WTC11 (cell line): ENCODE results near the gene INMT. TPM values are rescaled to one million over a fixed set of nuclear protein-coding genes. Genes with fewer than 3 reads are reported as not detected.

ENCODE experiments used
- ATAC-seq: fragments of 200-7000 bp; cut with Tn5 transposase; 2 replicates; pipeline ENCODE4 v1.10.0; 2021; ENCODE audit warnings: mild to moderate bottlenecking, moderate library complexity
- CTCF ChIA-PET: fragments of 300-600 bp; sonication (Branson Sonifier 250); formaldehyde crosslinking; loops from one replicate; lab custom pipeline; 2021; ENCODE audit warnings: antibody characterized with exemption; lab: Charles Lee
- POLR2A ChIA-PET: fragments of 350-600 bp; sonication (Branson Sonifier 250); formaldehyde crosslinking; loops from one replicate; lab custom pipeline; 2021; ENCODE audit warnings: antibody characterized with exemption; lab: Charles Lee
- DNase-seq: peaks from one replicate; pipeline ENCODE4 v3.0.0; 2021; ENCODE audit warnings: low spot score
- H3K27ac Mint-ChIP-seq: 2 replicates; pipeline ENCODE4 v1.8.0; 2021; ENCODE audit warnings: mixed read lengths
- H3K27me3 Mint-ChIP-seq: 2 replicates; pipeline ENCODE4 v1.8.0; 2021; ENCODE audit warnings: low read depth, mild to moderate bottlenecking, moderate library complexity, mixed read lengths
- H3K36me3 Mint-ChIP-seq: 2 replicates; pipeline ENCODE4 v1.8.0; 2021; ENCODE audit warnings: mixed read lengths
- H3K4me1 Mint-ChIP-seq: 2 replicates; pipeline ENCODE4 v1.8.0; 2022; ENCODE audit warnings: mixed read lengths
- H3K4me3 Mint-ChIP-seq: 2 replicates; pipeline ENCODE4 v1.8.0; 2021; ENCODE audit warnings: mild to moderate bottlenecking, moderate library complexity, mixed read lengths
- H3K9me3 Mint-ChIP-seq: 2 replicates; pipeline ENCODE4 v1.8.0; 2021; ENCODE audit warnings: mixed read lengths
- FOXP1 ChIP-seq: sonication (generic); formaldehyde crosslinking; IDR thresholded peaks from 2 replicates; pipeline ENCODE4 v1.8.0; 2022; ENCODE audit warnings: missing genetic modification reagents, mild to moderate bottlenecking, moderate library complexity, borderline replicate concordance
- JAZF1 ChIP-seq: fragments of 250-450 bp; sonication (Bioruptor Pico); IDR thresholded peaks from 2 replicates; pipeline ENCODE4 v1.9.0; 2021; ENCODE audit warnings: moderate library complexity, mild to moderate bottlenecking, inconsistent platforms
- MXD4 ChIP-seq: fragments of 250-450 bp; sonication (Bioruptor Pico); IDR thresholded peaks from 2 replicates; pipeline ENCODE4 v1.8.0; 2021; ENCODE audit warnings: mild to moderate bottlenecking, moderate library complexity, borderline replicate concordance
- NFYB ChIP-seq: sonication (generic); formaldehyde crosslinking; conservative IDR thresholded peaks from 2 replicates; pipeline ENCODE4 v1.8.0; 2022; ENCODE audit warnings: low read depth, missing genetic modification reagents
- NR2C2 ChIP-seq: sonication (generic); formaldehyde crosslinking; IDR thresholded peaks from 2 replicates; pipeline ENCODE4 v1.8.0; 2022; ENCODE audit warnings: mild to moderate bottlenecking, missing genetic modification reagents
- NR3C1 ChIP-seq: sonication (generic); formaldehyde crosslinking; conservative IDR thresholded peaks from 2 replicates; pipeline ENCODE4 v1.8.1; 2023; ENCODE audit warnings: low read depth, mild to moderate bottlenecking, missing genetic modification reagents
- SMAD4 ChIP-seq: sonication (generic); formaldehyde crosslinking; IDR thresholded peaks from 2 replicates; pipeline ENCODE4 v1.8.0; 2022; ENCODE audit warnings: mild to moderate bottlenecking, missing genetic modification reagents
- TCF7 ChIP-seq: sonication (generic); formaldehyde crosslinking; IDR thresholded peaks from 2 replicates; pipeline ENCODE4 v1.8.0; 2022; ENCODE audit warnings: mild to moderate bottlenecking, low read depth, missing genetic modification reagents, moderate library complexity
- TEAD1 ChIP-seq: sonication (generic); formaldehyde crosslinking; IDR thresholded peaks from 2 replicates; pipeline ENCODE4 v1.8.0; 2022; ENCODE audit warnings: mild to moderate bottlenecking, missing genetic modification reagents
- TEAD4 ChIP-seq: sonication (generic); formaldehyde crosslinking; IDR thresholded peaks from 2 replicates; pipeline ENCODE4 v1.8.0; 2022; ENCODE audit warnings: mild to moderate bottlenecking, missing genetic modification reagents
- ZNF416 ChIP-seq: fragments of 250-450 bp; sonication (Bioruptor Pico); IDR thresholded peaks from 2 replicates; pipeline ENCODE4 v1.9.0; 2021; ENCODE audit warnings: mild to moderate bottlenecking, inconsistent platforms
- total RNA-seq: library from RNA; stranded (reverse); gene quantifications from 3 replicates; pipeline ENCODE4 v1.2.3, GENCODE V29; 2021
- TF ChIP-seq, protein P1 (sequence below): sonication (generic); formaldehyde crosslinking; IDR thresholded peaks from 2 replicates; pipeline ENCODE4 v1.8.1; 2023; ENCODE audit warnings: mild to moderate bottlenecking, missing genetic modification reagents, borderline replicate concordance
- TF ChIP-seq, protein P2 (sequence below): sonication (generic); formaldehyde crosslinking; IDR thresholded peaks from 2 replicates; pipeline ENCODE4 v1.8.1; 2023; ENCODE audit warnings: mild to moderate bottlenecking, missing genetic modification reagents, moderate library complexity
- TF ChIP-seq, protein P3 (sequence below): sonication (generic); formaldehyde crosslinking; IDR thresholded peaks from 2 replicates; pipeline ENCODE4 v1.8.1; 2023; ENCODE audit warnings: mild to moderate bottlenecking, missing genetic modification reagents
- TF ChIP-seq, protein P4 (sequence below): sonication (generic); formaldehyde crosslinking; IDR thresholded peaks from 2 replicates; pipeline ENCODE4 v1.8.0; 2022; ENCODE audit warnings: mild to moderate bottlenecking, missing genetic modification reagents
- TF ChIP-seq, protein P5 (sequence below): sonication (generic); formaldehyde crosslinking; IDR thresholded peaks from 2 replicates; pipeline ENCODE4 v1.8.0; 2023; ENCODE audit warnings: mild to moderate bottlenecking, missing genetic modification reagents
- TF ChIP-seq, protein P6 (sequence below): sonication (generic); formaldehyde crosslinking; IDR thresholded peaks from 2 replicates; pipeline ENCODE4 v1.8.1; 2022; ENCODE audit warnings: low read depth, mild to moderate bottlenecking, moderate library complexity, missing genetic modification reagents, borderline replicate concordance
- TF ChIP-seq, protein P7 (sequence below): sonication (generic); formaldehyde crosslinking; IDR thresholded peaks from 2 replicates; pipeline ENCODE4 v1.8.0; 2023; ENCODE audit warnings: missing genetic modification reagents, mild to moderate bottlenecking, borderline replicate concordance

Gene INMT
- total RNA-seq, 1 experiment from 2014 or later, result 3.5 TPM

DNA sequence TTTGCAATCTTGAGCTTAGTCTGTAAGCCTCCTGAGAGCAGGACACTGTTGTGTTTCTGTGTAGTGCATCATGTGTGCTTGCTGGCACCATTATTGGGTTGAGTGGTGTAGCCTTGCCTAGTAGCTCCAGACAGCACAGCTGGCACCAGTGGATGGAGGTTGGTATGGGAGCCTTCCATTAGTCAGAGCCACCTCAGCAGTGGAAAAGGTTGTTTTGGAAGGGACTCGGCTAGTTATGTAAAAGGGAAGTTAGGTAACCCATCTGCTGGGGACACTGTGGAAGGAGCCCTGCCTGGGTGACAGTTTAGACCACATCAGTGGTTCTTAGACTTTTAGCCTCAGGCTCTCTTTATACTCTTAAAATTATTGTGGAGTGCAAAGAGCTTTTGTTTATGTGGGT is 35.6 kb downstream of the INMT start:
- H3K4me3 Mint-ChIP-seq, result no peak overlapping the region
- H3K4me1 Mint-ChIP-seq, result peaks cover 7% of the 10 kb centered on the region; the same call in 1 of the 2 replicates
- H3K27ac Mint-ChIP-seq, result no peak overlapping the region
- ChIA-PET CTCF (interaction anchor here (1.7 kb wide), 1 partner anchor 151 kb away, joined by 4 read pairs; no protein-coding TSS in a partner anchor), POLR2A (no interaction called here)
- no peak for ATAC-seq
- H3K36me3 Mint-ChIP-seq, result peaks cover 2% of the 10 kb centered on the region
- no peak for DNase-seq
- no peaks in the 10 kb centered on the region for H3K27me3 Mint-ChIP-seq
- H3K9me3 Mint-ChIP-seq, result no peaks in the 10 kb centered on the region
- no peak for TF ChIP-seq FOXP1 (CRISPR knock-in tag)
- TF ChIP-seq NR3C1, result no peak
- TF ChIP-seq NFYB (CRISPR knock-in tag), result no peak
- TF ChIP-seq TEAD4 (CRISPR knock-in tag), result no peak
- TF ChIP-seq, protein P1, sequence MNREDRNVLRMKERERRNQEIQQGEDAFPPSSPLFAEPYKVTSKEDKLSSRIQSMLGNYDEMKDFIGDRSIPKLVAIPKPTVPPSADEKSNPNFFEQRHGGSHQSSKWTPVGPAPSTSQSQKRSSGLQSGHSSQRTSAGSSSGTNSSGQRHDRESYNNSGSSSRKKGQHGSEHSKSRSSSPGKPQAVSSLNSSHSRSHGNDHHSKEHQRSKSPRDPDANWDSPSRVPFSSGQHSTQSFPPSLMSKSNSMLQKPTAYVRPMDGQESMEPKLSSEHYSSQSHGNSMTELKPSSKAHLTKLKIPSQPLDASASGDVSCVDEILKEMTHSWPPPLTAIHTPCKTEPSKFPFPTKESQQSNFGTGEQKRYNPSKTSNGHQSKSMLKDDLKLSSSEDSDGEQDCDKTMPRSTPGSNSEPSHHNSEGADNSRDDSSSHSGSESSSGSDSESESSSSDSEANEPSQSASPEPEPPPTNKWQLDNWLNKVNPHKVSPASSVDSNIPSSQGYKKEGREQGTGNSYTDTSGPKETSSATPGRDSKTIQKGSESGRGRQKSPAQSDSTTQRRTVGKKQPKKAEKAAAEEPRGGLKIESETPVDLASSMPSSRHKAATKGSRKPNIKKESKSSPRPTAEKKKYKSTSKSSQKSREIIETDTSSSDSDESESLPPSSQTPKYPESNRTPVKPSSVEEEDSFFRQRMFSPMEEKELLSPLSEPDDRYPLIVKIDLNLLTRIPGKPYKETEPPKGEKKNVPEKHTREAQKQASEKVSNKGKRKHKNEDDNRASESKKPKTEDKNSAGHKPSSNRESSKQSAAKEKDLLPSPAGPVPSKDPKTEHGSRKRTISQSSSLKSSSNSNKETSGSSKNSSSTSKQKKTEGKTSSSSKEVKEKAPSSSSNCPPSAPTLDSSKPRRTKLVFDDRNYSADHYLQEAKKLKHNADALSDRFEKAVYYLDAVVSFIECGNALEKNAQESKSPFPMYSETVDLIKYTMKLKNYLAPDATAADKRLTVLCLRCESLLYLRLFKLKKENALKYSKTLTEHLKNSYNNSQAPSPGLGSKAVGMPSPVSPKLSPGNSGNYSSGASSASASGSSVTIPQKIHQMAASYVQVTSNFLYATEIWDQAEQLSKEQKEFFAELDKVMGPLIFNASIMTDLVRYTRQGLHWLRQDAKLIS (CRISPR knock-in tag), result no peak
- TF ChIP-seq, protein P2, sequence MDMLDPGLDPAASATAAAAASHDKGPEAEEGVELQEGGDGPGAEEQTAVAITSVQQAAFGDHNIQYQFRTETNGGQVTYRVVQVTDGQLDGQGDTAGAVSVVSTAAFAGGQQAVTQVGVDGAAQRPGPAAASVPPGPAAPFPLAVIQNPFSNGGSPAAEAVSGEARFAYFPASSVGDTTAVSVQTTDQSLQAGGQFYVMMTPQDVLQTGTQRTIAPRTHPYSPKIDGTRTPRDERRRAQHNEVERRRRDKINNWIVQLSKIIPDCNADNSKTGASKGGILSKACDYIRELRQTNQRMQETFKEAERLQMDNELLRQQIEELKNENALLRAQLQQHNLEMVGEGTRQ (CRISPR knock-in tag), result no peak
- TF ChIP-seq NR2C2 (CRISPR knock-in tag), result no peak
- no peak for TF ChIP-seq TEAD1 (CRISPR knock-in tag)
- no peak for TF ChIP-seq SMAD4 (CRISPR knock-in tag)
- TF ChIP-seq MXD4 (CRISPR knock-in tag), result no peak
- no peak for TF ChIP-seq JAZF1
- TF ChIP-seq ZNF416 (CRISPR knock-in tag), result no peak
- TF ChIP-seq, protein P3, sequence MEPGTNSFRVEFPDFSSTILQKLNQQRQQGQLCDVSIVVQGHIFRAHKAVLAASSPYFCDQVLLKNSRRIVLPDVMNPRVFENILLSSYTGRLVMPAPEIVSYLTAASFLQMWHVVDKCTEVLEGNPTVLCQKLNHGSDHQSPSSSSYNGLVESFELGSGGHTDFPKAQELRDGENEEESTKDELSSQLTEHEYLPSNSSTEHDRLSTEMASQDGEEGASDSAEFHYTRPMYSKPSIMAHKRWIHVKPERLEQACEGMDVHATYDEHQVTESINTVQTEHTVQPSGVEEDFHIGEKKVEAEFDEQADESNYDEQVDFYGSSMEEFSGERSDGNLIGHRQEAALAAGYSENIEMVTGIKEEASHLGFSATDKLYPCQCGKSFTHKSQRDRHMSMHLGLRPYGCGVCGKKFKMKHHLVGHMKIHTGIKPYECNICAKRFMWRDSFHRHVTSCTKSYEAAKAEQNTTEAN (CRISPR knock-in tag), result no peak
- TF ChIP-seq, protein P4, sequence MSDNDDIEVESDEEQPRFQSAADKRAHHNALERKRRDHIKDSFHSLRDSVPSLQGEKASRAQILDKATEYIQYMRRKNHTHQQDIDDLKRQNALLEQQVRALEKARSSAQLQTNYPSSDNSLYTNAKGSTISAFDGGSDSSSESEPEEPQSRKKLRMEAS (CRISPR knock-in tag), result no peak
- TF ChIP-seq, protein P5, sequence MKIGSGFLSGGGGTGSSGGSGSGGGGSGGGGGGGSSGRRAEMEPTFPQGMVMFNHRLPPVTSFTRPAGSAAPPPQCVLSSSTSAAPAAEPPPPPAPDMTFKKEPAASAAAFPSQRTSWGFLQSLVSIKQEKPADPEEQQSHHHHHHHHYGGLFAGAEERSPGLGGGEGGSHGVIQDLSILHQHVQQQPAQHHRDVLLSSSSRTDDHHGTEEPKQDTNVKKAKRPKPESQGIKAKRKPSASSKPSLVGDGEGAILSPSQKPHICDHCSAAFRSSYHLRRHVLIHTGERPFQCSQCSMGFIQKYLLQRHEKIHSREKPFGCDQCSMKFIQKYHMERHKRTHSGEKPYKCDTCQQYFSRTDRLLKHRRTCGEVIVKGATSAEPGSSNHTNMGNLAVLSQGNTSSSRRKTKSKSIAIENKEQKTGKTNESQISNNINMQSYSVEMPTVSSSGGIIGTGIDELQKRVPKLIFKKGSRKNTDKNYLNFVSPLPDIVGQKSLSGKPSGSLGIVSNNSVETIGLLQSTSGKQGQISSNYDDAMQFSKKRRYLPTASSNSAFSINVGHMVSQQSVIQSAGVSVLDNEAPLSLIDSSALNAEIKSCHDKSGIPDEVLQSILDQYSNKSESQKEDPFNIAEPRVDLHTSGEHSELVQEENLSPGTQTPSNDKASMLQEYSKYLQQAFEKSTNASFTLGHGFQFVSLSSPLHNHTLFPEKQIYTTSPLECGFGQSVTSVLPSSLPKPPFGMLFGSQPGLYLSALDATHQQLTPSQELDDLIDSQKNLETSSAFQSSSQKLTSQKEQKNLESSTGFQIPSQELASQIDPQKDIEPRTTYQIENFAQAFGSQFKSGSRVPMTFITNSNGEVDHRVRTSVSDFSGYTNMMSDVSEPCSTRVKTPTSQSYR (CRISPR knock-in tag), result no peak
- TF ChIP-seq, protein P6, sequence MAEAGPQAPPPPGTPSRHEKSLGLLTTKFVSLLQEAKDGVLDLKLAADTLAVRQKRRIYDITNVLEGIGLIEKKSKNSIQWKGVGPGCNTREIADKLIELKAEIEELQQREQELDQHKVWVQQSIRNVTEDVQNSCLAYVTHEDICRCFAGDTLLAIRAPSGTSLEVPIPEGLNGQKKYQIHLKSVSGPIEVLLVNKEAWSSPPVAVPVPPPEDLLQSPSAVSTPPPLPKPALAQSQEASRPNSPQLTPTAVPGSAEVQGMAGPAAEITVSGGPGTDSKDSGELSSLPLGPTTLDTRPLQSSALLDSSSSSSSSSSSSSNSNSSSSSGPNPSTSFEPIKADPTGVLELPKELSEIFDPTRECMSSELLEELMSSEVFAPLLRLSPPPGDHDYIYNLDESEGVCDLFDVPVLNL, result no peak
- TF ChIP-seq TCF7 (CRISPR knock-in tag), result no peak
- TF ChIP-seq, protein P7, sequence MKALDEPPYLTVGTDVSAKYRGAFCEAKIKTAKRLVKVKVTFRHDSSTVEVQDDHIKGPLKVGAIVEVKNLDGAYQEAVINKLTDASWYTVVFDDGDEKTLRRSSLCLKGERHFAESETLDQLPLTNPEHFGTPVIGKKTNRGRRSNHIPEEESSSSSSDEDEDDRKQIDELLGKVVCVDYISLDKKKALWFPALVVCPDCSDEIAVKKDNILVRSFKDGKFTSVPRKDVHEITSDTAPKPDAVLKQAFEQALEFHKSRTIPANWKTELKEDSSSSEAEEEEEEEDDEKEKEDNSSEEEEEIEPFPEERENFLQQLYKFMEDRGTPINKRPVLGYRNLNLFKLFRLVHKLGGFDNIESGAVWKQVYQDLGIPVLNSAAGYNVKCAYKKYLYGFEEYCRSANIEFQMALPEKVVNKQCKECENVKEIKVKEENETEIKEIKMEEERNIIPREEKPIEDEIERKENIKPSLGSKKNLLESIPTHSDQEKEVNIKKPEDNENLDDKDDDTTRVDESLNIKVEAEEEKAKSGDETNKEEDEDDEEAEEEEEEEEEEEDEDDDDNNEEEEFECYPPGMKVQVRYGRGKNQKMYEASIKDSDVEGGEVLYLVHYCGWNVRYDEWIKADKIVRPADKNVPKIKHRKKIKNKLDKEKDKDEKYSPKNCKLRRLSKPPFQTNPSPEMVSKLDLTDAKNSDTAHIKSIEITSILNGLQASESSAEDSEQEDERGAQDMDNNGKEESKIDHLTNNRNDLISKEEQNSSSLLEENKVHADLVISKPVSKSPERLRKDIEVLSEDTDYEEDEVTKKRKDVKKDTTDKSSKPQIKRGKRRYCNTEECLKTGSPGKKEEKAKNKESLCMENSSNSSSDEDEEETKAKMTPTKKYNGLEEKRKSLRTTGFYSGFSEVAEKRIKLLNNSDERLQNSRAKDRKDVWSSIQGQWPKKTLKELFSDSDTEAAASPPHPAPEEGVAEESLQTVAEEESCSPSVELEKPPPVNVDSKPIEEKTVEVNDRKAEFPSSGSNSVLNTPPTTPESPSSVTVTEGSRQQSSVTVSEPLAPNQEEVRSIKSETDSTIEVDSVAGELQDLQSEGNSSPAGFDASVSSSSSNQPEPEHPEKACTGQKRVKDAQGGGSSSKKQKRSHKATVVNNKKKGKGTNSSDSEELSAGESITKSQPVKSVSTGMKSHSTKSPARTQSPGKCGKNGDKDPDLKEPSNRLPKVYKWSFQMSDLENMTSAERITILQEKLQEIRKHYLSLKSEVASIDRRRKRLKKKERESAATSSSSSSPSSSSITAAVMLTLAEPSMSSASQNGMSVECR, result no peak
